NB4 (cell line): ENCODE results near the gene NFIA.
A peak's percentile ranks its signal among the peaks of the same experiment; 100 is the strongest.

Experiments used
- DNase-seq: peaks from one replicate; pipeline ENCODE4 v3.0.0; 2010; ENCODE audit warnings: low read depth
- H3K4me3 ChIP-seq: one replicate; pipeline ENCODE4 v1.5.1; 2011; ENCODE audit warnings: mild to moderate bottlenecking, low read depth, low read length, moderate library complexity
- MYC ChIP-seq: IDR thresholded peaks from 2 replicates; pipeline ENCODE4 v1.6.1; 2011; ENCODE audit warnings: low read depth, low read length
- POLR2A ChIP-seq: IDR thresholded peaks from 2 replicates; pipeline ENCODE4 v1.6.1; 2011; ENCODE audit warnings: mild to moderate bottlenecking; ENCODE audit not compliant: insufficient read length; ENCODE audit errors: extremely low read depth
- TF ChIP-seq, protein P1 (sequence below): IDR thresholded peaks from one replicate; pipeline ENCODE4 v1.5.1; 2012; ENCODE audit warnings: low read depth, low read length
- TF ChIP-seq, protein P2 (sequence below): IDR thresholded peaks from 2 replicates; pipeline ENCODE4 v1.6.1; 2011; ENCODE audit warnings: low read depth, low read length

The NFIA gene

GRCh38 chr1:61392409-61393242 is 310.3 kb downstream of the NFIA start:
- no peak overlapping the region for H3K4me3 ChIP-seq
- no peak for DNase-seq
- TF ChIP-seq, protein P1, sequence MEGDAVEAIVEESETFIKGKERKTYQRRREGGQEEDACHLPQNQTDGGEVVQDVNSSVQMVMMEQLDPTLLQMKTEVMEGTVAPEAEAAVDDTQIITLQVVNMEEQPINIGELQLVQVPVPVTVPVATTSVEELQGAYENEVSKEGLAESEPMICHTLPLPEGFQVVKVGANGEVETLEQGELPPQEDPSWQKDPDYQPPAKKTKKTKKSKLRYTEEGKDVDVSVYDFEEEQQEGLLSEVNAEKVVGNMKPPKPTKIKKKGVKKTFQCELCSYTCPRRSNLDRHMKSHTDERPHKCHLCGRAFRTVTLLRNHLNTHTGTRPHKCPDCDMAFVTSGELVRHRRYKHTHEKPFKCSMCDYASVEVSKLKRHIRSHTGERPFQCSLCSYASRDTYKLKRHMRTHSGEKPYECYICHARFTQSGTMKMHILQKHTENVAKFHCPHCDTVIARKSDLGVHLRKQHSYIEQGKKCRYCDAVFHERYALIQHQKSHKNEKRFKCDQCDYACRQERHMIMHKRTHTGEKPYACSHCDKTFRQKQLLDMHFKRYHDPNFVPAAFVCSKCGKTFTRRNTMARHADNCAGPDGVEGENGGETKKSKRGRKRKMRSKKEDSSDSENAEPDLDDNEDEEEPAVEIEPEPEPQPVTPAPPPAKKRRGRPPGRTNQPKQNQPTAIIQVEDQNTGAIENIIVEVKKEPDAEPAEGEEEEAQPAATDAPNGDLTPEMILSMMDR: no peak
- TF ChIP-seq, protein P2, sequence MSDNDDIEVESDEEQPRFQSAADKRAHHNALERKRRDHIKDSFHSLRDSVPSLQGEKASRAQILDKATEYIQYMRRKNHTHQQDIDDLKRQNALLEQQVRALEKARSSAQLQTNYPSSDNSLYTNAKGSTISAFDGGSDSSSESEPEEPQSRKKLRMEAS: no peak
- TF ChIP-seq POLR2A (no peak), MYC (no peak)

- H3K4me3 ChIP-seq: no peak overlapping the region
- no peak for TF ChIP-seq MYC
- TF ChIP-seq POLR2A: no peak
- TF ChIP-seq, protein P1: no peak
- TF ChIP-seq, protein P2: no peak
- DNase-seq: no peak
These were observed 311.2 kb downstream of the NFIA start for GRCh38 chr1:61393575-61393974.

GRCh38 chr1:61395146-61395800 is 312.9 kb downstream of the NFIA start:
- TF ChIP-seq, protein P1: no peak
- TF ChIP-seq, protein P2: no peak
- DNase-seq: peak; percentile 2
- no peak overlapping the region for H3K4me3 ChIP-seq

- DNase-seq: no peak
- no peak overlapping the region for H3K4me3 ChIP-seq
- TF ChIP-seq MYC (no peak), POLR2A (no peak)
- TF ChIP-seq, protein P2: no peak
- TF ChIP-seq, protein P1: no peak
These were observed 315.1 kb downstream of the NFIA start for GRCh38 chr1:61397495-61397894.

- TF ChIP-seq, protein P1: no peak
- TF ChIP-seq, protein P2: no peak
- TF ChIP-seq POLR2A (no peak), MYC (no peak)
- H3K4me3 ChIP-seq: no peak overlapping the region
- DNase-seq: no peak
These were observed 315.6 kb downstream of the NFIA start for GRCh38 chr1:61397935-61398334.
